Measurements from ENCODE around the gene AFF3. TPM values are rescaled to one million over a fixed set of nuclear protein-coding genes. Genes with fewer than 3 reads are reported as not detected.

Gene AFF3
- total RNA-seq, 1 donor from 2014 or later = 12.2 TPM

DNA sequence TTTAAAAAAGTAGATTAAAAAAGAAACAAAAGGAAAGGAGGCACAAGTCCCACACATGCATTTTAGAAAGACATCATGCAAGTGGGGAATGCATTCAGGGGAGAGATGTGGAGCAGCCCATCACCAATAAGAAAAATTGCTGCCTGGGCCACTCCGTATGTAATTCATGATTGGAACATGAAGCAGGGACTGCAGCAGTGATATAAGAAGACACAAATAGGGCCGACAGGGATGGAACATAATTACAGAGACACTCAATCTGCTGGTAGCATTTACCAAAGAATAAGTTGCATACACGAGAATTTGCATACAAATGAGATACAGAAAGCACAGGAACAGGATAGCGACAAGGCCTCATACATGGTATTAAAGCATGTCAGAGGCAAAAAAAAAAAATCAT, 6.5 kb upstream of the AFF3 start:
- no peak overlapping the region for H3K4me3 Mint-ChIP-seq (ENCODE audit: unreplicated experiment)
- no peak overlapping the region for H3K27ac Mint-ChIP-seq (ENCODE audit: unreplicated experiment)
- TF ChIP-seq, protein P1, sequence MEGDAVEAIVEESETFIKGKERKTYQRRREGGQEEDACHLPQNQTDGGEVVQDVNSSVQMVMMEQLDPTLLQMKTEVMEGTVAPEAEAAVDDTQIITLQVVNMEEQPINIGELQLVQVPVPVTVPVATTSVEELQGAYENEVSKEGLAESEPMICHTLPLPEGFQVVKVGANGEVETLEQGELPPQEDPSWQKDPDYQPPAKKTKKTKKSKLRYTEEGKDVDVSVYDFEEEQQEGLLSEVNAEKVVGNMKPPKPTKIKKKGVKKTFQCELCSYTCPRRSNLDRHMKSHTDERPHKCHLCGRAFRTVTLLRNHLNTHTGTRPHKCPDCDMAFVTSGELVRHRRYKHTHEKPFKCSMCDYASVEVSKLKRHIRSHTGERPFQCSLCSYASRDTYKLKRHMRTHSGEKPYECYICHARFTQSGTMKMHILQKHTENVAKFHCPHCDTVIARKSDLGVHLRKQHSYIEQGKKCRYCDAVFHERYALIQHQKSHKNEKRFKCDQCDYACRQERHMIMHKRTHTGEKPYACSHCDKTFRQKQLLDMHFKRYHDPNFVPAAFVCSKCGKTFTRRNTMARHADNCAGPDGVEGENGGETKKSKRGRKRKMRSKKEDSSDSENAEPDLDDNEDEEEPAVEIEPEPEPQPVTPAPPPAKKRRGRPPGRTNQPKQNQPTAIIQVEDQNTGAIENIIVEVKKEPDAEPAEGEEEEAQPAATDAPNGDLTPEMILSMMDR (IDR thresholded peaks at IDR 0.05; ENCODE audit: unreplicated experiment) = no peak
- no peaks in the 10 kb centered on the region for H3K36me3 Mint-ChIP-seq (ENCODE audit: low read depth, unreplicated experiment)
- no peaks in the 10 kb centered on the region for H3K9me3 Mint-ChIP-seq (ENCODE audit: unreplicated experiment)
- no peak for DNase-seq (ENCODE audit: low spot score)
- H3K4me1 Mint-ChIP-seq (ENCODE audit: unreplicated experiment) = no peaks in the 10 kb centered on the region
- H3K27me3 Mint-ChIP-seq (ENCODE audit: unreplicated experiment) = peaks cover 5% of the 10 kb centered on the region

DNA sequence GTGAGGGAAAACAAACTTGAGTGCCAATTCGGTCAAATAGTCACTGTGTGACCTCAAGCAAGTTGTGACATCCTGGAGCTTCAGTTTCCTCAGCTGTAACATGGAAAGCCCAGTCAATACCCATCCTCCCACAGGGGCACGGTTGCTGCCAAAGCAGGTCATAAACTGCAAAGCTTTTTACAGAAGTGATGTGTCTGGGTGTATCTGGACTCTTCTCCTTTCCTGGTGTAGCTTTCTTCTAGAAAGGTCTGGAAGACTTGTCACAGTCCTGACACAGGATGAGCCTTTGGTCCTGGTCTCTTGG, 4.2 kb upstream of the AFF3 start:
- Mint-ChIP-seq H3K27me3 (ENCODE audit: unreplicated experiment) (peaks cover 10% of the 10 kb centered on the region), H3K27ac (ENCODE audit: unreplicated experiment) (no peak overlapping the region), H3K4me1 (ENCODE audit: unreplicated experiment) (no peaks in the 10 kb centered on the region), H3K9me3 (ENCODE audit: unreplicated experiment) (no peaks in the 10 kb centered on the region), H3K36me3 (ENCODE audit: low read depth, unreplicated experiment) (no peaks in the 10 kb centered on the region), H3K4me3 (ENCODE audit: unreplicated experiment) (no peak overlapping the region)
- TF ChIP-seq, protein P1 (IDR thresholded peaks at IDR 0.05; ENCODE audit: unreplicated experiment) = no peak
- DNase-seq (ENCODE audit: low spot score) = no peak

DNA sequence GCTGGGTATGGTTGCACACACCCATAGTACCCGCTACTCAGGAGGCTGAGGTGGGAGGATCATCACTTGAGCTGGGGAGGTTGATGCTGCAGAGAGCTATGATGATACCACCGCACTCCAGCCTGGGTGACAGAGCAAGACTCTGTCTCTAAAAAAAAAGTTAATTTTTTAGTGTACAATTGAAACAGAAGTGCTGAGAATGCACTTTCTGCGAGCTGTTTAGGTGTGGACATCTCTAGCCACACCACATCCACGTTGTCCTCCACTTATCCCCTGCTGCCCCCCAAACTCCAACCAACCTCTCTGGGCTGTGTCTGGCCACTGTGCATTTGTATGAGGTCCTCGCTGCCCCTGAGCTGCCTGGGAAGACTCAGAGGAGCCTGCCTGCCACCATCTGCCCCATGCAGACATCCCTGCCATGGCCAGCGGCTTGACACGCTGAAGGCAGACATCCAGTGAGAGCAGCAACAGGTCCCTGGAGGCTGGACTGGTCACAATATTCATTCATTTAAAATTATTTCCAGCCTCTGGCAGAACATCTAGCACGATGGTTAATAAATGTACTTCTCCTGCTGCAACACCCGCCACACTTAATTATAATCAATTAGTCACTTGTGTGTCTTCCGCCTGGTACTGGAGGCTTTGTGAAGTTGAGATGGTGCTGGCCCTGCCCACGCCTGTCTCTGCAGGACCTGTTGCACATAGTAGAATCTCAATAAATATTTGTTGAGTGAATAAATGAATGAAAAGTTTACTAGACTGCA, 3.7 kb upstream of the AFF3 start:
- no peaks in the 10 kb centered on the region for H3K4me1 Mint-ChIP-seq (ENCODE audit: unreplicated experiment)
- H3K27me3 Mint-ChIP-seq (ENCODE audit: unreplicated experiment) = peaks cover 10% of the 10 kb centered on the region
- no peak overlapping the region for H3K4me3 Mint-ChIP-seq (ENCODE audit: unreplicated experiment)
- no peaks in the 10 kb centered on the region for H3K36me3 Mint-ChIP-seq (ENCODE audit: low read depth, unreplicated experiment)
- TF ChIP-seq, protein P1 (IDR thresholded peaks at IDR 0.05; ENCODE audit: unreplicated experiment) = no peak
- no peak overlapping the region for H3K27ac Mint-ChIP-seq (ENCODE audit: unreplicated experiment)
- DNase-seq (ENCODE audit: low spot score) = no peak
- no peaks in the 10 kb centered on the region for H3K9me3 Mint-ChIP-seq (ENCODE audit: unreplicated experiment)

DNA sequence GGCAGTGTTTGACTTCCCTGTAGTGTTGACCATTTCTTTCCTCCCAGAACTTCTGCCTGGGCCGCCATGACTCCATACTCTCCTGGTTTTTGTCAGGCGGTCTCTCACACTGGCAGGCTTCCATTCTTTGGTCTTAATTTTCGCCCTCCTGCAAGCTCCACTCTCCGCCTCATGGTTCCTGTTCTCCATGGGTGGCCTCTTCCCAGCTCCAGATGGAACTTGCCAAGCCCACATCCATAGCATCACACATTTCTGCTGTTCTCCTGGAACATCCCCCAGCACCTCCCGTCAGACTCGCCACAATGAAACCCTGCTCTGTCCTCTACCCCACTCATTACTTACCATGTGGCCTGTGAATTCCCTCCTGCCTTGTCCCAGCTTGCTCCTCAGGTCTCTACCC, 896 bp upstream of the AFF3 start:
- H3K36me3 Mint-ChIP-seq (ENCODE audit: low read depth, unreplicated experiment) = no peaks in the 10 kb centered on the region
- peaks cover 9% of the 10 kb centered on the region for H3K27me3 Mint-ChIP-seq (ENCODE audit: unreplicated experiment)
- H3K27ac Mint-ChIP-seq (ENCODE audit: unreplicated experiment) = no peak overlapping the region
- no peak for DNase-seq (ENCODE audit: low spot score)
- H3K4me1 Mint-ChIP-seq (ENCODE audit: unreplicated experiment) = no peaks in the 10 kb centered on the region
- TF ChIP-seq, protein P1 (IDR thresholded peaks at IDR 0.05; ENCODE audit: unreplicated experiment) = no peak
- no peaks in the 10 kb centered on the region for H3K9me3 Mint-ChIP-seq (ENCODE audit: unreplicated experiment)
- H3K4me3 Mint-ChIP-seq (ENCODE audit: unreplicated experiment) = no peak overlapping the region

DNA sequence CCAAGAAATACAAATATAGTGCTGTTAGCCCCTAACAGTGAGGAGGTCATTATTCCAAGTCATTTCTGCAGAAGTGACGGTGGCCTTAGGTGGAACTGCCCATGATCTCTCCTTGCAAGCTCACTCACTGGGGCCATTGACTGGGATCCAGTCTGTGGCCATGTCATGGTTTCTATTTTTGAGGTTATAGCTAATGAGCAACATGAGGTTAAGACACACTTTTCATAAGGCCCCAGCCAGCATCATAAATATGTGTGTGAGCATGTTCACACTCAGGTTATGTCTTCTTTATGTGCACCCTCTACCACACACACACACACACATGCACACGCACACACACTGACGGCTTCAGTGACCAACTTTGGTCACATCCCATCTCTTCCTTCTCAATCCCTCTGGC, 484 bp downstream of the AFF3 start:
- Mint-ChIP-seq H3K36me3 (ENCODE audit: low read depth, unreplicated experiment) (no peaks in the 10 kb centered on the region), H3K27ac (ENCODE audit: unreplicated experiment) (no peak overlapping the region), H3K9me3 (ENCODE audit: unreplicated experiment) (no peaks in the 10 kb centered on the region), H3K4me1 (ENCODE audit: unreplicated experiment) (no peaks in the 10 kb centered on the region), H3K4me3 (ENCODE audit: unreplicated experiment) (no peak overlapping the region), H3K27me3 (ENCODE audit: unreplicated experiment) (peaks cover 9% of the 10 kb centered on the region)
- TF ChIP-seq, protein P1 (IDR thresholded peaks at IDR 0.05; ENCODE audit: unreplicated experiment) = no peak
- DNase-seq (ENCODE audit: low spot score) = no peak
